ENCODE results near the gene FOXP2. TPM values are rescaled to one million over a fixed set of nuclear protein-coding genes. Genes with fewer than 3 reads are reported as not detected.

FOXP2 gene
- total and polyA plus RNA-seq, 4 donors, result 1.2 to 7.4 (median 5.7) TPM

GRCh38 chr7:114658216-114658615 is 243.6 kb downstream of the FOXP2 start:
- TF ChIP-seq CTCF (IDR thresholded peaks at IDR 0.05; ENCODE audit: low read depth, low read length, missing input control), result no peak
- no peak for TF ChIP-seq YY1 (IDR thresholded peaks at IDR 0.05)
- no peak for TF ChIP-seq RAD21 (IDR thresholded peaks at IDR 0.05)
- TF ChIP-seq FOXA2 (IDR thresholded peaks at IDR 0.05), result no peak
- no peak for TF ChIP-seq HNF4G (IDR thresholded peaks at IDR 0.05)
- H3K4me3 ChIP-seq (ENCODE audit: low read depth in 1 of 3, low read length in 3 of 3), result no peak overlapping the region
- no peak overlapping the region for H3K27ac ChIP-seq (ENCODE audit: low read depth in 1 of 2, low read length in 2 of 2)
- no peak for DNase-seq (ENCODE audit: low spot score)
- no peaks in the 10 kb centered on the region for H3K27me3 ChIP-seq (ENCODE audit: control insufficient read depth in 4 of 4, insufficient read depth in 4 of 4, low read length in 3 of 4)
- 97% methylated on average over 4 of the region's 4 CpGs for WGBS
- H3K9ac ChIP-seq (ENCODE audit: low read depth in 1 of 2, low read length in 2 of 2), result no peak overlapping the region
- peaks cover 0 to 2% (median 0%) of the 10 kb centered on the region in 4 donors for H3K36me3 ChIP-seq (ENCODE audit: control insufficient read depth in 4 of 4, insufficient read depth in 3 of 4, low read depth in 1 of 4, low read length in 3 of 4)
- H3K9me3 ChIP-seq (ENCODE audit: control insufficient read depth in 4 of 4, low read length in 3 of 4), result no peaks in the 10 kb centered on the region
- H3K4me1 ChIP-seq (ENCODE audit: control insufficient read depth in 4 of 4, insufficient read depth in 4 of 4, low read length in 3 of 4), result peaks cover 0 to 9% (median 4%) of the 10 kb centered on the region in 4 donors

GRCh38 chr7:114659409-114660125 is 245.0 kb downstream of the FOXP2 start:
- TF ChIP-seq ATF3 (IDR thresholded peaks at IDR 0.05) (no peak), JUND (IDR thresholded peaks at IDR 0.05) (no peak), ZBTB33 (IDR thresholded peaks at IDR 0.05) (no peak)

GRCh38 chr7:114660126-114660486 is 245.5 kb downstream of the FOXP2 start:
- no peaks in the 10 kb centered on the region for H3K36me3 ChIP-seq (ENCODE audit: control insufficient read depth in 4 of 4, insufficient read depth in 3 of 4, low read depth in 1 of 4, low read length in 3 of 4)
- H3K4me1 ChIP-seq (ENCODE audit: control insufficient read depth in 4 of 4, insufficient read depth in 4 of 4, low read length in 3 of 4), result peaks cover 0 to 9% (median 4%) of the 10 kb centered on the region in 4 donors
- H3K27ac ChIP-seq (ENCODE audit: low read depth in 1 of 2, low read length in 2 of 2), result no peak overlapping the region
- TF ChIP-seq EGR1 (IDR thresholded peaks at IDR 0.05; ENCODE audit: low read depth in 2 of 2), result no peak
- TF ChIP-seq MAX (IDR thresholded peaks at IDR 0.05), result no peak
- TF ChIP-seq HNF4A (conservative IDR thresholded peaks at IDR 0.05), result no peak
- no peak for TF ChIP-seq YY1 (IDR thresholded peaks at IDR 0.05)
- no peak overlapping the region for H3K4me3 ChIP-seq (ENCODE audit: low read depth in 1 of 3, low read length in 3 of 3)
- 38% methylated on average over 1 of the region's 1 CpG for WGBS
- no peak overlapping the region for H3K9ac ChIP-seq (ENCODE audit: low read depth in 1 of 2, low read length in 2 of 2)
- H3K27me3 ChIP-seq (ENCODE audit: control insufficient read depth in 4 of 4, insufficient read depth in 4 of 4, low read length in 3 of 4), result no peaks in the 10 kb centered on the region
- no peak for DNase-seq (ENCODE audit: low spot score)
- H3K9me3 ChIP-seq (ENCODE audit: control insufficient read depth in 4 of 4, low read length in 3 of 4), result no peaks in the 10 kb centered on the region

More at GRCh38 chr7:114659409-114660125, 245.0 kb downstream of the FOXP2 start:
- no peak overlapping the region for H3K27ac ChIP-seq (ENCODE audit: low read depth in 1 of 2, low read length in 2 of 2)
- no peak for DNase-seq (ENCODE audit: low spot score)
- no peak overlapping the region for H3K9ac ChIP-seq (ENCODE audit: low read depth in 1 of 2, low read length in 2 of 2)
- peaks cover 0 to 9% (median 4%) of the 10 kb centered on the region in 4 donors for H3K4me1 ChIP-seq (ENCODE audit: control insufficient read depth in 4 of 4, insufficient read depth in 4 of 4, low read length in 3 of 4)
- no peaks in the 10 kb centered on the region for H3K36me3 ChIP-seq (ENCODE audit: control insufficient read depth in 4 of 4, insufficient read depth in 3 of 4, low read depth in 1 of 4, low read length in 3 of 4)
- H3K4me3 ChIP-seq (ENCODE audit: low read depth in 1 of 3, low read length in 3 of 3), result no peak overlapping the region
- no peaks in the 10 kb centered on the region for H3K9me3 ChIP-seq (ENCODE audit: control insufficient read depth in 4 of 4, low read length in 3 of 4)
- no peaks in the 10 kb centered on the region for H3K27me3 ChIP-seq (ENCODE audit: control insufficient read depth in 4 of 4, insufficient read depth in 4 of 4, low read length in 3 of 4)
- 79% methylated on average over 7 of the region's 7 CpGs for WGBS
